ENCODE results near the gene ZNF575. TPM values are rescaled to one million over a fixed set of nuclear protein-coding genes. Genes with fewer than 3 reads are reported as not detected.

The ZNF575 gene
- total RNA-seq, 2 experiments from 2014 or later, result 3.4 to 4.3 TPM

Other genes with a start within 250 kb of the ZNF575 start
- not detected for gene CD177, start 179.5 kb upstream of the ZNF575 start, total RNA-seq
- not detected for gene TEX101, start 118.3 kb upstream of the ZNF575 start, total RNA-seq
- gene LYPD3, start 67.6 kb upstream of the ZNF575 start, total RNA-seq, result 1 to 10 TPM; 2.1 to 3.1 TPM
- gene PHLDB3, start 28.4 kb upstream of the ZNF575 start, total RNA-seq, result 10 to 100 TPM; 14.7 to 17.8 TPM
- 10 to 100 TPM; 68.7 to 78.8 TPM for gene ETHE1, start 6.0 kb upstream of the ZNF575 start, total RNA-seq
- gene XRCC1, start 42.3 kb downstream of the ZNF575 start, total RNA-seq, result 10 to 100 TPM; 31.6 to 40.0 TPM
- 1 to 10 TPM; 3.5 to 3.6 TPM for gene PINLYP, start 42.6 kb downstream of the ZNF575 start, total RNA-seq
- 10 to 100 TPM; 11.1 to 16.4 TPM for gene IRGQ, start 62.9 kb downstream of the ZNF575 start, total RNA-seq
- gene ZNF576, start 63.4 kb downstream of the ZNF575 start, total RNA-seq, result 10 to 100 TPM; 11.6 to 14.3 TPM
- under 1 TPM; 0.37 to 0.74 TPM for gene SRRM5, start 78.9 kb downstream of the ZNF575 start, total RNA-seq
- gene ZNF428, start 86.4 kb downstream of the ZNF575 start, total RNA-seq, result 10 to 100 TPM in 1 of 2 experiments, 1 to 10 TPM in 1; 9.0 to 10.1 TPM
- gene CADM4, start 106.7 kb downstream of the ZNF575 start, total RNA-seq, result under 1 TPM; 0.53 to 0.61 TPM
- gene PLAUR, start 137.0 kb downstream of the ZNF575 start, total RNA-seq, result 10 to 100 TPM; 15.6 to 17.7 TPM
- gene IRGC, start 182.9 kb downstream of the ZNF575 start, total RNA-seq, result not detected
- gene SMG9, start 221.8 kb downstream of the ZNF575 start, total RNA-seq, result 10 to 100 TPM; 64.4 to 65.2 TPM
- 100 to 1,000 TPM; 103 to 110 TPM for gene KCNN4, start 247.8 kb downstream of the ZNF575 start, total RNA-seq

All from activated CD4-positive, alpha-beta T cell treated with anti-CD3 and anti-CD28 coated beads for 36 hours (primary cell).